GM18951 (cell line): ENCODE data around the gene CEP72.
"Not testable (repeated sequence)": the region's sequence is repeated elsewhere in the genome, so short reads cannot be mapped to it uniquely, and the experiment has no call there.

ENCODE experiments used
- POLR2A ChIP-seq: IDR thresholded peaks from 4 replicates; pipeline ENCODE4 v1.6.1; 2011; ENCODE audit warnings: mild to moderate bottlenecking; ENCODE audit not compliant: insufficient read length, insufficient read depth; ENCODE audit errors: extremely low read depth
- in situ Hi-C: fragments of 300-500 bp; cut with MboI; formaldehyde crosslinking; loops from one replicate; pipeline ENCODE4 v1.12.0; 2022; ENCODE audit warnings: low sequenced_read_pairs, mixed read lengths, inconsistent platforms; ENCODE audit not compliant: unreplicated experiment

The CEP72 gene

GRCh38 chr5:691817-692528, 79.8 kb downstream of the CEP72 start:
- in situ Hi-C loops = no loop called here
- TF ChIP-seq POLR2A = no peak

- in situ Hi-C loops = not testable (repeated sequence)
These were observed 80.4 kb downstream of the CEP72 start for GRCh38 chr5:692529-693041.

- in situ Hi-C loops = not testable (repeated sequence)
These were observed 81.3 kb downstream of the CEP72 start, which contains the start of gene TPPP for GRCh38 chr5:693271-694041. Gene TPPP (minus strand): TSS chr5:693352. CDS start chr5:678060, 15,292 bp downstream.

- in situ Hi-C loops = not testable (repeated sequence)
These were observed 81.9 kb downstream of the CEP72 start for GRCh38 chr5:694042-694431.

GRCh38 chr5:695475-695874, 83.3 kb downstream of the CEP72 start:
- in situ Hi-C loops = not testable (repeated sequence)

GRCh38 chr5:696191-696590, 84.1 kb downstream of the CEP72 start:
- in situ Hi-C loops = not testable (repeated sequence)

GRCh38 chr5:696753-697702, 84.9 kb downstream of the CEP72 start:
- in situ Hi-C loops = not testable (repeated sequence)
